Frontal cortex (tissue), 1 donor: ENCODE measurements around the gene IZUMO1. TPM values are rescaled to one million over a fixed set of nuclear protein-coding genes. Genes with fewer than 3 reads are reported as not detected.

Experiments
- small RNA-seq: library from RNA; depleted of rRNA; stranded (forward); fragments of <200 nt; gene quantifications from one replicate; pipeline ENCODE3, GENCODE V24; 2014
- total RNA-seq: library from RNA; depleted of rRNA; stranded (reverse); fragments of >200 nt; gene quantifications from one replicate; pipeline ENCODE4 v1.2.3, GENCODE V29; 2014

Gene IZUMO1
- total RNA-seq, 1 donor from 2014 or later = not detected

Small RNAs within 50 kb of the gene (small RNA-seq; reads per million reads assigned to genes)
- not detected for gene RNU6-317P

Other genes with a start within 250 kb of the IZUMO1 start
- gene LMTK3, start 235.1 kb downstream of the IZUMO1 start, total RNA-seq = 10.6 TPM
- gene SULT2B1, start 194.7 kb downstream of the IZUMO1 start, total RNA-seq = 0.82 TPM
- gene SPACA4, start 140.2 kb downstream of the IZUMO1 start, total RNA-seq = not detected
- 0.41 TPM for gene FAM83E, start 131.8 kb downstream of the IZUMO1 start, total RNA-seq
- gene RPL18, start 127.7 kb downstream of the IZUMO1 start, total RNA-seq = 1,742 TPM
- 6.9 TPM for gene SPHK2, start 127.4 kb downstream of the IZUMO1 start, total RNA-seq
- 4.9 TPM for gene DBP, start 109.5 kb downstream of the IZUMO1 start, total RNA-seq
- 12.6 TPM for gene CA11, start 100.7 kb downstream of the IZUMO1 start, total RNA-seq
- not detected for gene NTN5, start 73.9 kb downstream of the IZUMO1 start, total RNA-seq
- gene FUT2, start 50.9 kb downstream of the IZUMO1 start, total RNA-seq = under 0.01 TPM
- 0.41 TPM for gene MAMSTR, start 27.2 kb downstream of the IZUMO1 start, total RNA-seq
- gene RASIP1, start 6.3 kb downstream of the IZUMO1 start, total RNA-seq = 2.9 TPM
- gene FUT1, start 5.7 kb upstream of the IZUMO1 start, total RNA-seq = 0.82 TPM
- not detected for gene FGF21, start 8.6 kb upstream of the IZUMO1 start, total RNA-seq
- gene BCAT2, start 64.1 kb upstream of the IZUMO1 start, total RNA-seq = 11.4 TPM
- 1.2 TPM for gene HSD17B14, start 89.6 kb upstream of the IZUMO1 start, total RNA-seq
- 1.6 TPM for gene PLEKHA4, start 121.7 kb upstream of the IZUMO1 start, total RNA-seq
- 23.6 TPM for gene PPP1R15A, start 125.5 kb upstream of the IZUMO1 start, total RNA-seq
- gene TULP2, start 151.8 kb upstream of the IZUMO1 start, total RNA-seq = under 0.01 TPM
- 39.5 TPM for gene NUCB1, start 153.4 kb upstream of the IZUMO1 start, total RNA-seq
- not detected for gene DHDH, start 186.8 kb upstream of the IZUMO1 start, total RNA-seq
- gene BAX, start 208.0 kb upstream of the IZUMO1 start, total RNA-seq = 9.4 TPM
- gene FTL, start 218.4 kb upstream of the IZUMO1 start, total RNA-seq = 713 TPM
- gene GYS1, start 246.4 kb upstream of the IZUMO1 start, total RNA-seq = 12.6 TPM
- 121 TPM for gene RUVBL2, start 247.0 kb upstream of the IZUMO1 start, total RNA-seq